GM20000 (cell line): Measurements from ENCODE around the gene COL27A1.

Experiments used
- DNase-seq: peaks from one replicate; pipeline ENCODE4 v3.0.0; 2012; ENCODE audit warnings: low spot score
- CTCF ChIP-seq: IDR thresholded peaks from 2 replicates; pipeline ENCODE4 v1.5.1; 2012; ENCODE audit warnings: mild to moderate bottlenecking, control low read depth; ENCODE audit errors: extremely low read depth, missing control alignments

The COL27A1 gene

GRCh38 chr9:114159691-114160090 lies 4.4 kb downstream of the COL27A1 start:
- no peak for TF ChIP-seq CTCF
- no peak for DNase-seq

GRCh38 chr9:114161513-114161912 lies 6.2 kb downstream of the COL27A1 start:
- no peak for DNase-seq
- TF ChIP-seq CTCF, result no peak

- no peak for TF ChIP-seq CTCF
- DNase-seq, result no peak
Measured at GRCh38 chr9:114163517-114163951, 8.2 kb downstream of the COL27A1 start.

GRCh38 chr9:114164191-114164794 lies 9.0 kb downstream of the COL27A1 start:
- DNase-seq, result no peak
- TF ChIP-seq CTCF, result no peak

- TF ChIP-seq CTCF, result no peak
- no peak for DNase-seq
Measured at GRCh38 chr9:114165407-114166102, 10.2 kb downstream of the COL27A1 start.

- TF ChIP-seq CTCF, result no peak
- DNase-seq, result no peak
Measured at GRCh38 chr9:114166103-114166470, 10.8 kb downstream of the COL27A1 start.

GRCh38 chr9:114166614-114167572 lies 11.6 kb downstream of the COL27A1 start:
- no peak for TF ChIP-seq CTCF

More at GRCh38 chr9:114166614-114167572, 11.6 kb downstream of the COL27A1 start:
- DNase-seq, result no peak
